NCI-H1930 (cell line): ENCODE measurements around the gene ACOX1.
"Not testable (repeated sequence)": the region's sequence is repeated elsewhere in the genome, so short reads cannot be mapped to it uniquely, and the experiment has no call there.

Source experiments
- DNase-seq, 2 experiments: peaks; one replicate each; lab custom pipeline; 2025; lab: John Stamatoyannopoulos, UW

The ACOX1 gene

GRCh38 chr17:75981019-75981615 is 2.2 kb upstream of the ACOX1 start:
- DNase-seq: no peak

- no peak for DNase-seq
Measured at GRCh38 chr17:75980188-75981018, 1.4 kb upstream of the ACOX1 start.

- DNase-seq: no peak
Measured at GRCh38 chr17:75979705-75980187, 780 bp upstream of the ACOX1 start.

GRCh38 chr17:75976175-75976848 is 2.7 kb downstream of the ACOX1 start:
- no peak for DNase-seq

GRCh38 chr17:75975757-75976174 is 3.2 kb downstream of the ACOX1 start:
- no peak for DNase-seq

GRCh38 chr17:75975187-75975586 is 3.8 kb downstream of the ACOX1 start:
- not testable (repeated sequence) for DNase-seq

GRCh38 chr17:75970626-75971025 is 8.3 kb downstream of the ACOX1 start:
- DNase-seq: no peak

- DNase-seq: no peak
Measured at GRCh38 chr17:75970011-75970523, 8.9 kb downstream of the ACOX1 start.

- DNase-seq: not testable (repeated sequence)
Measured at GRCh38 chr17:75969044-75969443, 9.9 kb downstream of the ACOX1 start.

GRCh38 chr17:75965468-75965867 is 13.5 kb downstream of the ACOX1 start:
- no peak for DNase-seq

- DNase-seq: no peak
Measured at GRCh38 chr17:75959839-75960511, 19.0 kb downstream of the ACOX1 start.

GRCh38 chr17:75959051-75959838 is 19.7 kb downstream of the ACOX1 start:
- DNase-seq: no peak

GRCh38 chr17:75950855-75951554 is 28.0 kb downstream of the ACOX1 start:
- DNase-seq: no peak

GRCh38 chr17:75950421-75950820 is 28.5 kb downstream of the ACOX1 start:
- no peak for DNase-seq

GRCh38 chr17:75945211-75945610 is 33.8 kb downstream of the ACOX1 start:
- no peak for DNase-seq

GRCh38 chr17:75943491-75943890 is 35.5 kb downstream of the ACOX1 start:
- DNase-seq: no peak

GRCh38 chr17:75942473-75942872 is 36.5 kb downstream of the ACOX1 start:
- DNase-seq: no peak

- DNase-seq: no peak
Measured at GRCh38 chr17:75941442-75941819, 37.5 kb downstream of the ACOX1 start.

GRCh38 chr17:75940727-75941441 is 38.1 kb downstream of the ACOX1 start, which contains the start of gene FBF1:
TSS of gene FBF1 (minus strand) at chr17:75941042. CDS start at chr17:75938149, 2,893 bp downstream.
- peak; percentile 94 to 98 for DNase-seq

GRCh38 chr17:75937652-75938051 is 41.3 kb downstream of the ACOX1 start:
- DNase-seq: no peak
